Measurements from ENCODE around the gene BDKRB2. TPM values are rescaled to one million over a fixed set of nuclear protein-coding genes. Genes with fewer than 3 reads are reported as not detected.

The BDKRB2 gene
- total and polyA plus RNA-seq, 9 donors, result 0.40 to 3.3 (median 1.9) TPM

- Histone ChIP-seq H3K36me3 (no peaks in the 10 kb centered on the region), H3K4me1 (ENCODE audit: insufficient read depth) (no peaks in the 10 kb centered on the region), H3K4me3 (no peak overlapping the region), H3K27ac (no peak overlapping the region), H3K9me3 (no peaks in the 10 kb centered on the region), H3K27me3 (no peaks in the 10 kb centered on the region)
- no peak for TF ChIP-seq POLR2A (IDR thresholded peaks at IDR 0.05)
- TF ChIP-seq, protein P1, sequence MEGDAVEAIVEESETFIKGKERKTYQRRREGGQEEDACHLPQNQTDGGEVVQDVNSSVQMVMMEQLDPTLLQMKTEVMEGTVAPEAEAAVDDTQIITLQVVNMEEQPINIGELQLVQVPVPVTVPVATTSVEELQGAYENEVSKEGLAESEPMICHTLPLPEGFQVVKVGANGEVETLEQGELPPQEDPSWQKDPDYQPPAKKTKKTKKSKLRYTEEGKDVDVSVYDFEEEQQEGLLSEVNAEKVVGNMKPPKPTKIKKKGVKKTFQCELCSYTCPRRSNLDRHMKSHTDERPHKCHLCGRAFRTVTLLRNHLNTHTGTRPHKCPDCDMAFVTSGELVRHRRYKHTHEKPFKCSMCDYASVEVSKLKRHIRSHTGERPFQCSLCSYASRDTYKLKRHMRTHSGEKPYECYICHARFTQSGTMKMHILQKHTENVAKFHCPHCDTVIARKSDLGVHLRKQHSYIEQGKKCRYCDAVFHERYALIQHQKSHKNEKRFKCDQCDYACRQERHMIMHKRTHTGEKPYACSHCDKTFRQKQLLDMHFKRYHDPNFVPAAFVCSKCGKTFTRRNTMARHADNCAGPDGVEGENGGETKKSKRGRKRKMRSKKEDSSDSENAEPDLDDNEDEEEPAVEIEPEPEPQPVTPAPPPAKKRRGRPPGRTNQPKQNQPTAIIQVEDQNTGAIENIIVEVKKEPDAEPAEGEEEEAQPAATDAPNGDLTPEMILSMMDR (IDR thresholded peaks at IDR 0.05), result no peak
- TF ChIP-seq EP300 (IDR thresholded peaks at IDR 0.05), result no peak
- WGBS, 3 donors, result 55 to 57% (median 56%) methylated on average over 5 of the region's 5 CpGs
- DNase-seq, result no peak
- intact Hi-C loops (cut with DNase I), result loop anchor here (10.0 kb wide), 3 partner anchors 179 to 709 kb away; no protein-coding TSS in a partner anchor
Observed at GRCh38 chr14:96274122-96274521, 69.5 kb downstream of the BDKRB2 start.

DNA sequence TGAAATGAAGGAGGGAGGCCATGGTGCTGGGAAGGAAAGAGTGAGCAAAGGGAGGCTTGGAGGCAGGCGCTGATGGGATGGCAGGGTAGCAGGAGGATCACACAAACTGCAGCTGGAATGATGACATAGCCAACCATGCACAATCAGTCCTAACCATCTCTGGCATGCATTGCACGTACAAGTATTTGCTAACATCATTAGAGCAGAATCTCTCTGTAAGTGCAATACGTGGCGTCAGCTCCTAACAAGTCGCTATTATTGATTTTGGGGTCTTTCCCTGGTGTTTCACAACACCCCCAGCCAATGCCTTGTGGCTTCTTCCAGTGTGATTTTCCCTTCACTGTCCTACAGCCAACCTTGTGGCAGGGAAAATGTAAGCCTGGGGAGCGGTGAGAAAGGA, 69.9 kb downstream of the BDKRB2 start:
- TF ChIP-seq EP300 (IDR thresholded peaks at IDR 0.05), result no peak
- TF ChIP-seq POLR2A (IDR thresholded peaks at IDR 0.05), result no peak
- TF ChIP-seq, protein P1 (IDR thresholded peaks at IDR 0.05), result no peak
- 52 to 73% (median 61%) methylated on average over 6 of the region's 6 CpGs for WGBS, 3 donors
- Histone ChIP-seq H3K36me3 (no peaks in the 10 kb centered on the region), H3K27ac (no peak overlapping the region), H3K27me3 (no peaks in the 10 kb centered on the region), H3K4me3 (no peak overlapping the region), H3K4me1 (ENCODE audit: insufficient read depth) (no peaks in the 10 kb centered on the region), H3K9me3 (no peaks in the 10 kb centered on the region)
- intact Hi-C loops (cut with DNase I), result loop anchor here (10.0 kb wide), 3 partner anchors 180 to 710 kb away; no protein-coding TSS in a partner anchor
- DNase-seq, result no peak

DNA sequence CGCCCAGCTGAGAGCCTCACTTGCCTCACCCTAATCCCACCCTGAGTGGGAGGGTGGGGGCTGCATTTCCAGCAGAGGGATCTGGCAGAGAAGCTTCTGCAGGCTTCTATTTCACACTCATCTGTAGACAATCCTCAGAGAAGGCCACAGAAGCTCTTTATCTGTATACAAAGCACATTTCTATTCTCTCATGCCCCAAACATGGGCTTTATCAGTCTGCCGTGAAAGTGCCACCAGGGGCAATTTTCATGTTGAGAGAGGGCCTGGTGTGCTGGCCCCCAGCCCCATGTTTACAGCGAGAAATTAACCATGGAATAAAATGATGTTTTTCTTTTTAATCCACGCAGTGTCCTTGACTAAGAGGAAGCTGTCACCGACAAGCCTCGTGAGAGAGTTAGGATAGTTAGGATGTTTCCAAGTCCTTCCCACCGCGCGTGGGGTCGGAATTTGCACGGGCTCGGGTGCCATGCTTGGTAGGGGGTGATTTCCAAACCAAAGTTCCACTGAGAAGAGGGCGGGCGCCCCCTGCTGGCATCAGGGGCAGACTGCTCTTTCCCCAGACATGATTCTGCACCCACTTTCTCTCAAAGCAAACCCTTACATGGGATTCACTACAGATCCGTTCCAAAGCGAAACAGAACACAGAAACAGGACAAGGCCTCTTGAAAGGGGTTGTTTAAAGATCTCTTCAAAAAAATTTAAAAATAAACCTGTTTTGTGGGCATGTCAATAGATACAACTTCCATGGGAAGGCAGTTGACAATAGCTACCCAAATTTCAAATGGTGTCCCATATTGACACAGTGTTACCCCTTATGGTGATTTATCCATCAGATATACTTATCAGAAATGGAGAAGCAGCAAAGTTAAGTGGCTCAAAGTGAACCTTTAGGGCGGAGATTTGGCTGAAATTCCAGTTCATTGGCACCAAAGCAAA, 70.8 kb downstream of the BDKRB2 start:
- H3K27ac ChIP-seq, result no peak overlapping the region
- H3K36me3 ChIP-seq, result no peaks in the 10 kb centered on the region
- H3K4me3 ChIP-seq, result no peak overlapping the region
- TF ChIP-seq EP300 (IDR thresholded peaks at IDR 0.05), result no peak
- TF ChIP-seq, protein P1 (IDR thresholded peaks at IDR 0.05), result peak; percentile 56 to 70 (median 62)
- no peak for TF ChIP-seq POLR2A (IDR thresholded peaks at IDR 0.05)
- intact Hi-C loops (cut with DNase I), result loop anchor here (5.0 to 10.0 kb wide), 5 partner anchors 173 to 711 kb away; no protein-coding TSS in a partner anchor
- no peaks in the 10 kb centered on the region for H3K4me1 ChIP-seq (ENCODE audit: insufficient read depth)
- H3K9me3 ChIP-seq, result no peaks in the 10 kb centered on the region
- WGBS, 3 donors, result 6 to 9% (median 7%) methylated on average over 17 of the region's 17 CpGs
- DNase-seq, result peak; percentile 70 to 86 (median 79)
- no peaks in the 10 kb centered on the region for H3K27me3 ChIP-seq

- Histone ChIP-seq H3K27ac (no peak overlapping the region), H3K4me3 (no peak overlapping the region), H3K27me3 (no peaks in the 10 kb centered on the region), H3K36me3 (no peaks in the 10 kb centered on the region), H3K4me1 (ENCODE audit: insufficient read depth) (no peaks in the 10 kb centered on the region), H3K9me3 (no peaks in the 10 kb centered on the region)
- TF ChIP-seq EP300 (IDR thresholded peaks at IDR 0.05) (no peak), POLR2A (IDR thresholded peaks at IDR 0.05) (no peak)
- TF ChIP-seq, protein P1 (IDR thresholded peaks at IDR 0.05), result no peak
- intact Hi-C loops (cut with DNase I), result loop anchor here (5.0 to 10.0 kb wide), 5 partner anchors 176 to 713 kb away; no protein-coding TSS in a partner anchor
- WGBS, 3 donors, result 96 to 100% (median 100%) methylated on average over 1 of the region's 1 CpG
- DNase-seq, result no peak
Observed at GRCh38 chr14:96277890-96278289, 73.3 kb downstream of the BDKRB2 start.

All from ovary (tissue), 9 donors.